HepG2 (cell line): Measurements from ENCODE around the gene FAM228A. TPM values are rescaled to one million over a fixed set of nuclear protein-coding genes. Genes with fewer than 3 reads are reported as not detected.
A peak's percentile ranks its signal among the peaks of the same experiment; 100 is the strongest.

ENCODE experiments used
- ATM ChIP-seq: fragments of 450-650 bp; IDR thresholded peaks from 2 replicates; pipeline ENCODE4 v1.7.1; 2017; ENCODE audit warnings: mild to moderate bottlenecking, borderline replicate concordance
- CEBPB ChIP-seq: IDR thresholded peaks from 2 replicates; pipeline ENCODE4 v1.6.1; 2011; ENCODE audit warnings: low read depth, low read length, improper control_type of control experiment, borderline replicate concordance
- CEBPG ChIP-seq: IDR thresholded peaks from 2 replicates; pipeline ENCODE4 v1.6.1; 2016
- EEA1 ChIP-seq: sonication (generic); formaldehyde crosslinking; IDR thresholded peaks from 2 replicates; pipeline ENCODE4 v1.5.1; 2020; ENCODE audit warnings: mild to moderate bottlenecking, missing genetic modification reagents, borderline replicate concordance
- EZH2 ChIP-seq: conservative IDR thresholded peaks from 2 replicates; pipeline ENCODE4 v1.6.1; 2012; ENCODE audit warnings: mild to moderate bottlenecking, low read depth, low read length, moderate library complexity
- FOXJ3 ChIP-seq: sonication (generic); formaldehyde crosslinking; IDR thresholded peaks from 2 replicates; pipeline ENCODE4 v1.4.0; 2020; ENCODE audit warnings: missing genetic modification reagents, mild to moderate bottlenecking, borderline replicate concordance
- HDAC1 ChIP-seq: sonication (generic); formaldehyde crosslinking; IDR thresholded peaks from 2 replicates; pipeline ENCODE4 v1.5.1; 2020; ENCODE audit warnings: mild to moderate bottlenecking, missing genetic modification reagents
- HDAC2 ChIP-seq: sonication (generic); formaldehyde crosslinking; IDR thresholded peaks from 2 replicates; pipeline ENCODE4 v1.4.0; 2020; ENCODE audit warnings: missing genetic modification reagents
- KLF16 ChIP-seq, 2 experiments: sonication (generic) in 1 of 2; formaldehyde crosslinking in 1 of 2; IDR thresholded peaks; 2 replicates each; pipeline versions ENCODE4 v1.6.1 to v1.8.0; 2016 to 2023; ENCODE audit warnings: missing genetic modification reagents in 2 of 2, missing compliant biosample characterization in 1 of 2
- PCBP1 ChIP-seq: fragments of 200-400 bp; formaldehyde crosslinking; IDR thresholded peaks from 2 replicates; pipeline ENCODE4 v1.6.1; 2017; ENCODE audit warnings: mild to moderate bottlenecking, low read depth, low read length, borderline replicate concordance
- PHF21A ChIP-seq: sonication (generic); formaldehyde crosslinking; IDR thresholded peaks from 2 replicates; pipeline ENCODE4 v1.5.0; 2020; ENCODE audit warnings: mild to moderate bottlenecking, missing genetic modification reagents
- POGK ChIP-seq: sonication (generic); formaldehyde crosslinking; conservative IDR thresholded peaks from 2 replicates; pipeline ENCODE4 v1.8.0; 2022; ENCODE audit warnings: mild to moderate bottlenecking, moderate library complexity, missing genetic modification reagents
- SAP130 ChIP-seq: IDR thresholded peaks from 2 replicates; pipeline ENCODE4 v1.6.1; 2016; ENCODE audit warnings: low read depth
- SMC3 ChIP-seq: IDR thresholded peaks from 2 replicates; pipeline ENCODE4 v1.6.1; 2011; ENCODE audit warnings: low read length, improper control_type of control experiment
- SOX6 ChIP-seq, 2 experiments: fragments of 450-650 bp in 1 of 2; sonication (generic) in 1 of 2; formaldehyde crosslinking in 1 of 2; IDR thresholded peaks; 2 replicates each; pipeline versions ENCODE4 v1.4.0 to v1.6.1; 2017 to 2020; ENCODE audit warnings: antibody characterized with exemption in 1 of 2, mild to moderate bottlenecking in 1 of 2, missing genetic modification reagents in 1 of 2
- STAT5B ChIP-seq: sonication (generic); formaldehyde crosslinking; IDR thresholded peaks from 2 replicates; pipeline ENCODE4 v1.4.0; 2020; ENCODE audit warnings: missing genetic modification reagents
- TEAD2 ChIP-seq: sonication (generic); formaldehyde crosslinking; IDR thresholded peaks from 2 replicates; pipeline ENCODE4 v1.9.0; 2021; ENCODE audit warnings: missing genetic modification reagents
- TEAD3 ChIP-seq: optimal IDR thresholded peaks from 2 replicates; pipeline ENCODE3; 2016; ENCODE audit warnings: borderline replicate concordance
- TFDP2 ChIP-seq: sonication (generic); formaldehyde crosslinking; IDR thresholded peaks from 2 replicates; pipeline ENCODE4 v1.4.0; 2020; ENCODE audit warnings: missing genetic modification reagents
- TMF1 ChIP-seq: sonication (generic); formaldehyde crosslinking; IDR thresholded peaks from 2 replicates; pipeline ENCODE4 v1.8.1; 2022; ENCODE audit warnings: low read depth, missing genetic modification reagents
- ZBTB42 ChIP-seq: sonication (generic); formaldehyde crosslinking; IDR thresholded peaks from 2 replicates; pipeline ENCODE4 v1.5.0; 2020; ENCODE audit warnings: mild to moderate bottlenecking, missing genetic modification reagents
- ZFP62 ChIP-seq: sonication (generic); formaldehyde crosslinking; IDR thresholded peaks from 2 replicates; pipeline ENCODE4 v1.4.0; 2020; ENCODE audit warnings: missing genetic modification reagents
- ZNF224 ChIP-seq: sonication (generic); formaldehyde crosslinking; IDR thresholded peaks from 2 replicates; pipeline ENCODE4 v1.5.0; 2020; ENCODE audit warnings: mild to moderate bottlenecking, missing genetic modification reagents
- ZNF282 ChIP-seq: fragments of 450-650 bp; IDR thresholded peaks from 2 replicates; pipeline ENCODE4 v1.6.1; 2018; ENCODE audit not compliant: partially characterized antibody
- ZNF446 ChIP-seq: sonication (generic); formaldehyde crosslinking; IDR thresholded peaks from 2 replicates; pipeline ENCODE4 v1.5.0; 2020; ENCODE audit warnings: mild to moderate bottlenecking, missing genetic modification reagents
- ZNF567 ChIP-seq: sonication (generic); formaldehyde crosslinking; IDR thresholded peaks from 2 replicates; pipeline ENCODE4 v1.8.1; 2023; ENCODE audit warnings: mild to moderate bottlenecking, missing genetic modification reagents, borderline replicate concordance
- ZNF639 ChIP-seq: conservative IDR thresholded peaks from 2 replicates; pipeline ENCODE4 v1.6.1; 2018; ENCODE audit warnings: missing genetic modification reagents
- ZNF724P ChIP-seq: sonication (generic); formaldehyde crosslinking; IDR thresholded peaks from 2 replicates; pipeline ENCODE4 v1.8.0; 2022; ENCODE audit warnings: missing genetic modification reagents, borderline replicate concordance
- ZZZ3 ChIP-seq: sonication (generic); formaldehyde crosslinking; IDR thresholded peaks from 2 replicates; pipeline ENCODE4 v1.4.0; 2020; ENCODE audit warnings: missing genetic modification reagents, mild to moderate bottlenecking, borderline replicate concordance
- polyA plus RNA-seq, 8 experiments: library from polyadenylated mRNA; depleted of rRNA in 3 of 8; stranded (reverse) in 7 of 8; unstranded in 1 of 8; fragments of >200 nt; fragmentation: Illumina TruSeq in 4 of 8; extraction: Trizol in 4 of 8; gene quantifications; 2 replicates each; pipeline versions ENCODE4 v1.2.1 to v1.2.3, GENCODE V29; 2011 to 2016; ENCODE audit warnings: low read depth in 4 of 8, missing spikeins in 1 of 8, mixed read lengths in 1 of 8; ENCODE audit not compliant: insufficient read depth in 1 of 8
- total RNA-seq, 5 experiments: library from RNA; depleted of rRNA; stranded (reverse); fragments of >200 nt; fragmentation: Illumina TruSeq; extraction: Trizol; gene quantifications; 2 replicates each; pipeline ENCODE4 v1.2.3, GENCODE V29; 2016; ENCODE audit warnings: low read depth in 1 of 5

The FAM228A gene
- total and polyA plus RNA-seq, 2 of the 13 experiments (the other 11 are each of a cell fraction or from before 2014, with no cell fraction given), result not detected

GRCh38 chr2:24182507-24182906 lies 7.7 kb downstream of the FAM228A start (continued):
- no peak for TF ChIP-seq ATM
- TF ChIP-seq ZNF446 (CRISPR knock-in tag), result no peak
- no peak for TF ChIP-seq TFDP2 (CRISPR knock-in tag)
- TF ChIP-seq ZZZ3, result no peak
- TF ChIP-seq SAP130 (CRISPR knock-in tag), result 0 out of 2 replicates have a peak, but pooled peaks have one; percentile 23
- TF ChIP-seq SOX6 (IDR thresholded peaks at IDR 0.05), result no peak
- peak; percentile 66 for TF ChIP-seq SOX6 (CRISPR knock-in tag; IDR thresholded peaks at IDR 0.05)
- TF ChIP-seq ZNF724P (CRISPR knock-in tag), result no peak
- peak; percentile 90 for TF ChIP-seq CEBPG
- TF ChIP-seq STAT5B (CRISPR knock-in tag), result no peak
- no peak for TF ChIP-seq TEAD3
- no peak for TF ChIP-seq FOXJ3 (CRISPR knock-in tag)
- TF ChIP-seq CEBPB, result peak; percentile 56; the same call in 1 of the 2 replicates
- TF ChIP-seq TEAD2 (CRISPR knock-in tag), result no peak
- TF ChIP-seq ZNF224, result no peak
- TF ChIP-seq PCBP1, result no peak
- no peak for TF ChIP-seq SMC3
- no peak for TF ChIP-seq HDAC1
- TF ChIP-seq EZH2, result no peak
- TF ChIP-seq POGK, result peak; percentile 61; the same call in 1 of the 2 replicates
- no peak for TF ChIP-seq HDAC2
- no peak for TF ChIP-seq PHF21A (CRISPR knock-in tag)
- TF ChIP-seq EEA1 (CRISPR knock-in tag), result no peak
- no peak for TF ChIP-seq KLF16 (CRISPR knock-in tag; IDR thresholded peaks at IDR 0.05)
- no peak for TF ChIP-seq ZBTB42
- no peak for TF ChIP-seq ZFP62
- TF ChIP-seq ZNF639, result no peak
- TF ChIP-seq ZNF282, result no peak
- no peak for TF ChIP-seq TMF1 (CRISPR knock-in tag)
- TF ChIP-seq ZNF567 (CRISPR knock-in tag), result no peak
